GM12878 (cell line): Measurements from ENCODE around the gene SAMD15. TPM values are rescaled to one million over a fixed set of nuclear protein-coding genes. Genes with fewer than 3 reads are reported as not detected.

Experiments
- ATAC-seq: fragments of 200-7000 bp; cut with Tn5 transposase; 3 replicates; pipeline ENCODE4 v1.9.1; 2020; ENCODE audit warnings: mild to moderate bottlenecking, moderate library complexity
- BruUV-seq: library from RNA; stranded (reverse); fragments of 400-500 nt; replicated peaks from 2 replicates; lab custom pipeline; 2021; lab: Mats Ljungman, UMichigan
- CTCF ChIA-PET: fragments of 300-600 bp; sonication (Branson Sonifier 250); formaldehyde crosslinking; extraction: SDS; loops from one replicate; lab custom pipeline; 2021; ENCODE audit warnings: inconsistent platforms; lab: Yijun Ruan, JAX
- POLR2A ChIA-PET: fragments of 350-600 bp; formaldehyde crosslinking; extraction: SDS; loops from one replicate; lab custom pipeline; 2021; ENCODE audit warnings: inconsistent platforms; lab: Charles Lee
- RAD21 ChIA-PET: fragments of 300-600 bp; sonication (Branson Sonifier 250); formaldehyde crosslinking; loops from one replicate; lab custom pipeline; 2023; ENCODE audit warnings: antibody characterized with exemption; ENCODE audit not compliant: unreplicated experiment; lab: Charles Lee
- SMC1A ChIA-PET: fragments of 300-600 bp; sonication (Branson Sonifier 250); formaldehyde crosslinking; loops from one replicate; lab custom pipeline; 2023; ENCODE audit not compliant: unreplicated experiment, uncharacterized antibody; lab: Charles Lee
- DNase-seq: peaks from one replicate; pipeline ENCODE4 v3.0.0-alpha.2; 2011; ENCODE audit warnings: low read depth, low spot score
- FAIRE-seq: peaks from 3 replicates; lab custom pipeline; 2011; peaks lifted over from hg19 to GRCh38; lab: Jason Lieb, UNC
- H2AFZ ChIP-seq: 2 replicates; pipeline ENCODE4 v1.6.0; 2011; ENCODE audit warnings: low read depth, low read length, control low read depth; ENCODE audit not compliant: control insufficient read depth
- H3K27ac ChIP-seq: 2 replicates; pipeline ENCODE4 v1.5.1; 2011; ENCODE audit warnings: control low read depth; ENCODE audit not compliant: control insufficient read depth, insufficient read depth
- H3K27me3 ChIP-seq, 2 experiments: replicated peaks in 1 of 2; 2 replicates each; pipeline versions ENCODE4 v1.6.0 to v1.6.1; 2011; ENCODE audit warnings: low read length in 1 of 2; ENCODE audit not compliant: control insufficient read depth in 2 of 2, insufficient read depth in 2 of 2
- H3K36me3 ChIP-seq, 2 experiments: 2 replicates each; pipeline ENCODE4 v1.5.1; 2011; ENCODE audit warnings: low read length in 1 of 2; ENCODE audit not compliant: control insufficient read depth in 2 of 2, insufficient read depth in 2 of 2
- H3K4me1 ChIP-seq: 2 replicates; pipeline ENCODE4 v1.6.1; 2011; ENCODE audit warnings: mild to moderate bottlenecking, low read length, moderate library complexity, mixed read lengths; ENCODE audit not compliant: control insufficient read depth, insufficient read depth
- H3K4me2 ChIP-seq: 2 replicates; pipeline ENCODE4 v1.6.0; 2011; ENCODE audit warnings: control low read depth; ENCODE audit not compliant: control insufficient read depth, insufficient read depth
- H3K4me3 ChIP-seq: fragments of 200-600 bp; sonication (generic); 2 replicates; pipeline ENCODE4 v1.5.1; 2016
- H3K79me2 ChIP-seq: 2 replicates; pipeline ENCODE4 v1.6.0; 2011; ENCODE audit warnings: low read length; ENCODE audit not compliant: control insufficient read depth, insufficient read depth
- H3K9ac ChIP-seq: 2 replicates; pipeline ENCODE4 v1.8.0; 2011; ENCODE audit warnings: low read length, control low read depth, mixed read lengths; ENCODE audit not compliant: control insufficient read depth, insufficient read depth
- H3K9me3 ChIP-seq: replicated peaks from 3 replicates; pipeline ENCODE4 v1.5.1; 2011; ENCODE audit warnings: mild to moderate bottlenecking, low read length; ENCODE audit not compliant: control insufficient read depth, insufficient read depth
- H4K20me1 ChIP-seq: 2 replicates; pipeline ENCODE4 v1.6.0; 2011; ENCODE audit not compliant: control insufficient read depth, insufficient read depth
- CBX3 ChIP-seq: fragments of 200-600 bp; sonication (generic); IDR thresholded peaks from 2 replicates; pipeline ENCODE4 v1.6.1; 2016; ENCODE audit warnings: low read depth, borderline replicate concordance
- CEBPB ChIP-seq, 2 experiments: fragments of 150-350 bp in 1 of 2; IDR thresholded peaks; 2 replicates each; pipeline ENCODE4 v1.6.1; 2012 to 2014; ENCODE audit warnings: low read depth in 2 of 2, low read length in 2 of 2, borderline replicate concordance in 1 of 2, inconsistent platforms in 1 of 2
- CHD1 ChIP-seq: IDR thresholded peaks from 2 replicates; pipeline ENCODE4 v1.6.1; 2012; ENCODE audit warnings: low read depth, low read length, improper control_type of control experiment
- CHD2 ChIP-seq: IDR thresholded peaks from 2 replicates; pipeline ENCODE4 v1.6.1; 2011; ENCODE audit warnings: low read depth, low read length, improper control_type of control experiment, borderline replicate concordance
- CREM ChIP-seq: IDR thresholded peaks from 2 replicates; pipeline ENCODE4 v1.6.1; 2014; ENCODE audit warnings: antibody characterized with exemption, low read depth
- GATAD2B ChIP-seq: fragments of 450-650 bp; conservative IDR thresholded peaks from 2 replicates; pipeline ENCODE4 v1.6.1; 2017; ENCODE audit warnings: low read depth, mild to moderate bottlenecking, moderate library complexity
- IRF4 ChIP-seq: IDR thresholded peaks from 2 replicates; pipeline ENCODE4 v1.6.1; 2011; ENCODE audit warnings: low read depth, low read length
- PAX5 ChIP-seq: IDR thresholded peaks from 2 replicates; pipeline ENCODE4 v1.6.1; 2011; ENCODE audit warnings: low read depth, low read length, borderline replicate concordance
- PAX8 ChIP-seq: fragments of 450-650 bp; IDR thresholded peaks from 2 replicates; pipeline ENCODE4 v1.6.1; 2017; ENCODE audit warnings: mild to moderate bottlenecking, moderate library complexity
- POLR2A ChIP-seq: IDR thresholded peaks from 2 replicates; pipeline ENCODE4 v1.6.1; 2011; ENCODE audit warnings: low read depth, mild to moderate bottlenecking, low read length
- SREBF2 ChIP-seq: IDR thresholded peaks from 2 replicates; pipeline ENCODE4 v1.6.1; 2012; ENCODE audit warnings: mild to moderate bottlenecking, low read length
- SRF ChIP-seq, 2 experiments: IDR thresholded peaks; 2 replicates each; pipeline ENCODE4 v1.6.1; 2011; ENCODE audit warnings: low read depth in 2 of 2, low read length in 2 of 2, mild to moderate bottlenecking in 1 of 2, moderate library complexity in 1 of 2
- SUZ12 ChIP-seq: fragments of 200-600 bp; sonication (generic); IDR thresholded peaks from one replicate; pipeline ENCODE4 v1.6.1; 2018; ENCODE audit warnings: antibody characterized with exemption, mild to moderate bottlenecking; ENCODE audit not compliant: unreplicated experiment
- TCF3 ChIP-seq: IDR thresholded peaks from 2 replicates; pipeline ENCODE4 v1.6.1; 2012; ENCODE audit warnings: low read depth, mild to moderate bottlenecking, low read length, borderline replicate concordance; ENCODE audit not compliant: insufficient read depth
- WGBS: methylation state at CpG from one replicate; pipeline ENCODE4 v1.1.6; 2016; ENCODE audit warnings: low lambda C conversion rate; ENCODE audit not compliant: insufficient replicate concordance, insufficient coverage; ENCODE audit errors: missing lambda C conversion rate; 5-methylcytosine and 5-hydroxymethylcytosine counted together
- in situ Hi-C: fragments of 300-500 bp; cut with MboI; formaldehyde crosslinking; loops from 9 replicates; pipeline ENCODE4 v1.14.3; 2018; ENCODE audit warnings: mixed read lengths
- intact Hi-C: fragments of 100-400 bp; cut with micrococcal nuclease; formaldehyde crosslinking; loops from one replicate; pipeline ENCODE4 v1.14.2; 2022; ENCODE audit not compliant: unreplicated experiment
- polyA plus RNA-seq, 11 experiments: library from polyadenylated mRNA; depleted of rRNA in 4 of 11; unstranded in 6 of 11; stranded (reverse) in 5 of 11; fragments of >200 nt; fragmentation: Nextera tagmentation in 4 of 11; fragmentation: Illumina TruSeq in 1 of 11; extraction: Ambion mirVana in 4 of 11; extraction: Trizol in 1 of 11; gene quantifications; 1 replicate in 1 of 11; 2 replicates in 10 of 11; pipeline versions ENCODE4 v1.2.1 to v1.2.3, GENCODE V29; 2011 to 2016; ENCODE audit warnings: inconsistent platforms in 2 of 11, missing spikeins in 2 of 11, low read depth in 1 of 11
- total RNA-seq, 4 experiments: library from RNA; depleted of rRNA in 3 of 4; stranded (reverse); fragments of >200 nt in 3 of 4; fragmentation: Illumina TruSeq in 1 of 4; extraction: Trizol in 1 of 4; gene quantifications; 2 replicates each; pipeline versions ENCODE4 v1.2.1 to v1.2.3, GENCODE V29; 2013 to 2021
- TF ChIP-seq, protein P1 (sequence below): fragments of 450-650 bp; formaldehyde crosslinking; IDR thresholded peaks from 2 replicates; pipeline ENCODE4 v1.5.0; 2022; ENCODE audit warnings: mild to moderate bottlenecking, missing genetic modification characterization
- TF ChIP-seq, protein P2 (sequence below): IDR thresholded peaks from 2 replicates; pipeline ENCODE4 v1.6.1; 2012; ENCODE audit warnings: improper control_type of control experiment, low read depth, low read length; ENCODE audit not compliant: insufficient replicate concordance

The SAMD15 gene
- total and polyA plus RNA-seq, 10 of the 15 experiments (the other 5 are each of a cell fraction or from before 2014, with no cell fraction given), result 0.33 to 2.0 (median 0.97) TPM

DNA sequence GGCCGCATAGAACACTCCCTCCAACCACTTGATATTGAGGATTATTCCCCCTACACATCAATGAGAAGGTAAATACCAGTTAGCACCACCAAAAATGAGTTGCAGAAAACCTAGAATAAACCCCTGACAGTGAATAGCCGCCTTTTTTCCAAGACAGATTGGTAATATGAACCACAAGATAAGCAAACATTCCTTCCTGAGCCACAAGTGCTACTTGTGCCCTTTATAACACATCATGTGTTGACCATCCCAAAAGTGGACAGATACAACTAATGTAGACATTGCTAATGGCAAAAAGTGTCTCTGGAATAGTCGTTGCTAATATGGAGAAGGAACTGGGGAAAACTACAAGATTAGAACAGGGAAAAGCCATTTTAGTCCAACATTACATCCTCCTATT, 28.9 kb downstream of the SAMD15 start:
- in situ Hi-C loops (no loop called here), intact Hi-C loops (no loop called here)
- no peaks in the 10 kb centered on the region for H3K27me3 ChIP-seq
- H3K79me2 ChIP-seq, result no peaks in the 10 kb centered on the region
- CTCF ChIA-PET, result interaction anchor here (0.6 to 1.6 kb wide), 2 partner anchors 25 to 84 kb away, joined by 3 to 4 read pairs; no protein-coding TSS in a partner anchor
- no peaks in the 10 kb centered on the region for H3K36me3 ChIP-seq
- H3K27ac ChIP-seq, result no peak overlapping the region
- no peak overlapping the region for H3K4me2 ChIP-seq
- TF ChIP-seq IRF4, result no peak
- no peak for TF ChIP-seq CBX3
- no peak for TF ChIP-seq SUZ12
- no peak for TF ChIP-seq GATAD2B
- no peak for TF ChIP-seq PAX8
- no peak for TF ChIP-seq TCF3
- TF ChIP-seq, protein P1, sequence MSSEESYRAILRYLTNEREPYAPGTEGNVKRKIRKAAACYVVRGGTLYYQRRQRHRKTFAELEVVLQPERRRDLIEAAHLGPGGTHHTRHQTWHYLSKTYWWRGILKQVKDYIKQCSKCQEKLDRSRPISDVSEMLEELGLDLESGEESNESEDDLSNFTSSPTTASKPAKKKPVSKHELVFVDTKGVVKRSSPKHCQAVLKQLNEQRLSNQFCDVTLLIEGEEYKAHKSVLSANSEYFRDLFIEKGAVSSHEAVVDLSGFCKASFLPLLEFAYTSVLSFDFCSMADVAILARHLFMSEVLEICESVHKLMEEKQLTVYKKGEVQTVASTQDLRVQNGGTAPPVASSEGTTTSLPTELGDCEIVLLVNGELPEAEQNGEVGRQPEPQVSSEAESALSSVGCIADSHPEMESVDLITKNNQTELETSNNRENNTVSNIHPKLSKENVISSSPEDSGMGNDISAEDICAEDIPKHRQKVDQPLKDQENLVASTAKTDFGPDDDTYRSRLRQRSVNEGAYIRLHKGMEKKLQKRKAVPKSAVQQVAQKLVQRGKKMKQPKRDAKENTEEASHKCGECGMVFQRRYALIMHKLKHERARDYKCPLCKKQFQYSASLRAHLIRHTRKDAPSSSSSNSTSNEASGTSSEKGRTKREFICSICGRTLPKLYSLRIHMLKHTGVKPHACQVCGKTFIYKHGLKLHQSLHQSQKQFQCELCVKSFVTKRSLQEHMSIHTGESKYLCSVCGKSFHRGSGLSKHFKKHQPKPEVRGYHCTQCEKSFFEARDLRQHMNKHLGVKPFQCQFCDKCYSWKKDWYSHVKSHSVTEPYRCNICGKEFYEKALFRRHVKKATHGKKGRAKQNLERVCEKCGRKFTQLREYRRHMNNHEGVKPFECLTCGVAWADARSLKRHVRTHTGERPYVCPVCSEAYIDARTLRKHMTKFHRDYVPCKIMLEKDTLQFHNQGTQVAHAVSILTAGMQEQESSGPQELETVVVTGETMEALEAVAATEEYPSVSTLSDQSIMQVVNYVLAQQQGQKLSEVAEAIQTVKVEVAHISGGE, result no peak
- no peak for TF ChIP-seq CREM
- no peak for TF ChIP-seq CHD1
- TF ChIP-seq CEBPB (IDR thresholded peaks at IDR 0.05; ENCODE audit: borderline replicate concordance in 1 of 2, low read depth in 2 of 2, low read length in 2 of 2), result no peak
- no peak for TF ChIP-seq PAX5
- no peak for TF ChIP-seq POLR2A
- no peak for TF ChIP-seq CHD2
- TF ChIP-seq, protein P2, sequence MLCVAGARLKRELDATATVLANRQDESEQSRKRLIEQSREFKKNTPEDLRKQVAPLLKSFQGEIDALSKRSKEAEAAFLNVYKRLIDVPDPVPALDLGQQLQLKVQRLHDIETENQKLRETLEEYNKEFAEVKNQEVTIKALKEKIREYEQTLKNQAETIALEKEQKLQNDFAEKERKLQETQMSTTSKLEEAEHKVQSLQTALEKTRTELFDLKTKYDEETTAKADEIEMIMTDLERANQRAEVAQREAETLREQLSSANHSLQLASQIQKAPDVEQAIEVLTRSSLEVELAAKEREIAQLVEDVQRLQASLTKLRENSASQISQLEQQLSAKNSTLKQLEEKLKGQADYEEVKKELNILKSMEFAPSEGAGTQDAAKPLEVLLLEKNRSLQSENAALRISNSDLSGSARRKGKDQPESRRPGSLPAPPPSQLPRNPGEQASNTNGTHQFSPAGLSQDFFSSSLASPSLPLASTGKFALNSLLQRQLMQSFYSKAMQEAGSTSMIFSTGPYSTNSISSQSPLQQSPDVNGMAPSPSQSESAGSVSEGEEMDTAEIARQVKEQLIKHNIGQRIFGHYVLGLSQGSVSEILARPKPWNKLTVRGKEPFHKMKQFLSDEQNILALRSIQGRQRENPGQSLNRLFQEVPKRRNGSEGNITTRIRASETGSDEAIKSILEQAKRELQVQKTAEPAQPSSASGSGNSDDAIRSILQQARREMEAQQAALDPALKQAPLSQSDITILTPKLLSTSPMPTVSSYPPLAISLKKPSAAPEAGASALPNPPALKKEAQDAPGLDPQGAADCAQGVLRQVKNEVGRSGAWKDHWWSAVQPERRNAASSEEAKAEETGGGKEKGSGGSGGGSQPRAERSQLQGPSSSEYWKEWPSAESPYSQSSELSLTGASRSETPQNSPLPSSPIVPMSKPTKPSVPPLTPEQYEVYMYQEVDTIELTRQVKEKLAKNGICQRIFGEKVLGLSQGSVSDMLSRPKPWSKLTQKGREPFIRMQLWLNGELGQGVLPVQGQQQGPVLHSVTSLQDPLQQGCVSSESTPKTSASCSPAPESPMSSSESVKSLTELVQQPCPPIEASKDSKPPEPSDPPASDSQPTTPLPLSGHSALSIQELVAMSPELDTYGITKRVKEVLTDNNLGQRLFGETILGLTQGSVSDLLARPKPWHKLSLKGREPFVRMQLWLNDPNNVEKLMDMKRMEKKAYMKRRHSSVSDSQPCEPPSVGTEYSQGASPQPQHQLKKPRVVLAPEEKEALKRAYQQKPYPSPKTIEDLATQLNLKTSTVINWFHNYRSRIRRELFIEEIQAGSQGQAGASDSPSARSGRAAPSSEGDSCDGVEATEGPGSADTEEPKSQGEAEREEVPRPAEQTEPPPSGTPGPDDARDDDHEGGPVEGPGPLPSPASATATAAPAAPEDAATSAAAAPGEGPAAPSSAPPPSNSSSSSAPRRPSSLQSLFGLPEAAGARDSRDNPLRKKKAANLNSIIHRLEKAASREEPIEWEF, result no peak
- TF ChIP-seq SREBF2, result no peak
- TF ChIP-seq SRF (IDR thresholded peaks at IDR 0.05; ENCODE audit: low read depth in 2 of 2, low read length in 2 of 2), result no peak
- TF ChIP-seq, all 136 proteins: peak for 0
- no peak overlapping the region for H2AFZ ChIP-seq
- ChIA-PET POLR2A (interaction anchor here (0.5 to 0.6 kb wide), 2 partner anchors 52 to 91 kb away, joined by 3 to 9 read pairs; partner anchors contain the start of gene AHSA1), SMC1A (interaction anchor here (0.6 to 1.8 kb wide), 5 partner anchors 13 to 90 kb away, joined by 3 to 5 read pairs (median 3); no protein-coding TSS in a partner anchor), RAD21 (interaction anchor here (1.2 to 1.7 kb wide), 3 partner anchors 29 to 90 kb away, joined by 3 to 12 read pairs (median 3); partner anchors contain the start of genes SAMD15 and TMED8)
- FAIRE-seq (no peak), ATAC-seq (no peak), DNase-seq (no peak)
- H3K4me3 ChIP-seq, result no peak overlapping the region
- H3K9ac ChIP-seq, result no peak overlapping the region
- no peaks in the 10 kb centered on the region; the same call in 1 of the 2 replicates for H3K4me1 ChIP-seq
- H4K20me1 ChIP-seq, result no peaks in the 10 kb centered on the region
- 44% methylated on average over 3 of the region's 3 CpGs for WGBS
- BruUV-seq, result no TSS peak
- no peaks in the 10 kb centered on the region for H3K9me3 ChIP-seq
